Karpas-422 (cell line): ENCODE data around the gene UNC5B. TPM values are rescaled to one million over a fixed set of nuclear protein-coding genes. Genes with fewer than 3 reads are reported as not detected.

ENCODE experiments used
- DNase-seq: peaks from one replicate; pipeline ENCODE4 v3.0.0-alpha.2; 2015
- H2AFZ ChIP-seq: fragments of 200-600 bp; sonication (generic); 2 replicates; pipeline ENCODE4 v1.6.1; 2014; ENCODE audit warnings: antibody characterized with exemption, low read length, mixed read lengths
- H3K27ac ChIP-seq: fragments of 200-600 bp; sonication (generic); 2 replicates; pipeline ENCODE4 v1.5.1; 2014; ENCODE audit warnings: mild to moderate bottlenecking, low read length, moderate library complexity
- H3K27me3 ChIP-seq: fragments of 200-600 bp; sonication (generic); 2 replicates; pipeline ENCODE4 v1.6.1; 2014; ENCODE audit warnings: low read length, mixed read lengths
- H3K36me3 ChIP-seq: fragments of 200-600 bp; sonication (generic); 2 replicates; pipeline ENCODE4 v1.6.1; 2014; ENCODE audit warnings: low read length, mixed read lengths; ENCODE audit not compliant: insufficient read depth
- H3K4me1 ChIP-seq: fragments of 200-600 bp; sonication (generic); 2 replicates; pipeline ENCODE4 v1.6.1; 2014; ENCODE audit warnings: mild to moderate bottlenecking, low read length, mixed read lengths
- H3K4me2 ChIP-seq: fragments of 200-600 bp; sonication (generic); 2 replicates; pipeline ENCODE4 v1.6.1; 2014; ENCODE audit warnings: low read length, low read depth, mild to moderate bottlenecking; ENCODE audit not compliant: poor library complexity, severe bottlenecking
- H3K4me3 ChIP-seq: fragments of 200-600 bp; sonication (generic); 2 replicates; pipeline ENCODE4 v1.5.1; 2014; ENCODE audit warnings: mild to moderate bottlenecking, antibody characterized with exemption, low read length, mixed read lengths
- H3K79me2 ChIP-seq: fragments of 200-600 bp; sonication (generic); 2 replicates; pipeline ENCODE4 v1.6.1; 2014; ENCODE audit warnings: mild to moderate bottlenecking, low read length, mixed read lengths
- H3K9ac ChIP-seq: fragments of 200-600 bp; sonication (generic); 2 replicates; pipeline ENCODE4 v1.6.0; 2014; ENCODE audit warnings: low read length
- H3K9me2 ChIP-seq: fragments of 200-600 bp; sonication (generic), shearing (Covaris generic); replicated peaks from 2 replicates; pipeline ENCODE4 v1.6.0; 2014; ENCODE audit warnings: mild to moderate bottlenecking, low read length, moderate library complexity; ENCODE audit not compliant: insufficient read depth
- H3K9me3 ChIP-seq: fragments of 300-700, 200-600 bp; sonication (generic); 2 replicates; pipeline ENCODE4 v1.6.1; 2014; ENCODE audit warnings: low read length, mixed read lengths
- H4K20me1 ChIP-seq: fragments of 200-600 bp; sonication (generic); 2 replicates; pipeline ENCODE4 v1.6.1; 2014; ENCODE audit warnings: mild to moderate bottlenecking, antibody characterized with exemption, low read length, low read depth; ENCODE audit not compliant: insufficient read depth
- total RNA-seq: library from RNA; depleted of rRNA; stranded (reverse); fragments of >200 nt; shearing (Covaris generic); gene quantifications from 2 replicates; pipeline ENCODE4 v1.2.3, GENCODE V29; 2014; ENCODE audit warnings: low replicate concordance

The UNC5B gene
- total RNA-seq, 1 experiment from 2014 or later, result not detected

GRCh38 chr10:71339796-71340589 is 127.6 kb downstream of the UNC5B start:
- H3K9me2 ChIP-seq, result no peaks in the 10 kb centered on the region
- H3K36me3 ChIP-seq, result no peaks in the 10 kb centered on the region
- no peaks in the 10 kb centered on the region for H3K9me3 ChIP-seq
- H3K27me3 ChIP-seq, result no peaks in the 10 kb centered on the region
- DNase-seq, result no peak
- no peaks in the 10 kb centered on the region for H3K4me1 ChIP-seq
- no peak overlapping the region for H3K27ac ChIP-seq
- no peak overlapping the region for H2AFZ ChIP-seq
- no peak overlapping the region for H3K4me3 ChIP-seq
- no peak overlapping the region for H3K4me2 ChIP-seq
- H4K20me1 ChIP-seq, result peaks cover 12% of the 10 kb centered on the region; the same call in 1 of the 2 replicates
- H3K79me2 ChIP-seq, result no peaks in the 10 kb centered on the region
- H3K9ac ChIP-seq, result no peak overlapping the region

GRCh38 chr10:71342573-71343391 is 130.4 kb downstream of the UNC5B start:
- H4K20me1 ChIP-seq, result peaks cover 27% of the 10 kb centered on the region
- no peak overlapping the region for H3K9ac ChIP-seq
- no peak overlapping the region for H2AFZ ChIP-seq
- H3K27me3 ChIP-seq, result no peaks in the 10 kb centered on the region
- no peak overlapping the region for H3K27ac ChIP-seq
- H3K79me2 ChIP-seq, result no peaks in the 10 kb centered on the region
- DNase-seq, result no peak
- H3K9me3 ChIP-seq, result no peaks in the 10 kb centered on the region
- H3K4me1 ChIP-seq, result no peaks in the 10 kb centered on the region
- no peaks in the 10 kb centered on the region for H3K9me2 ChIP-seq
- H3K4me3 ChIP-seq, result no peak overlapping the region
- H3K4me2 ChIP-seq, result no peak overlapping the region
- H3K36me3 ChIP-seq, result no peaks in the 10 kb centered on the region

GRCh38 chr10:71343392-71343773 is 131.0 kb downstream of the UNC5B start:
- Histone ChIP-seq H3K4me1 (no peaks in the 10 kb centered on the region), H2AFZ (no peak overlapping the region), H3K4me3 (no peak overlapping the region), H3K27ac (no peak overlapping the region), H3K4me2 (no peak overlapping the region), H3K9me3 (no peaks in the 10 kb centered on the region), H3K9me2 (no peaks in the 10 kb centered on the region), H4K20me1 (peaks cover 27% of the 10 kb centered on the region), H3K27me3 (no peaks in the 10 kb centered on the region), H3K79me2 (no peaks in the 10 kb centered on the region), H3K9ac (no peak overlapping the region), H3K36me3 (no peaks in the 10 kb centered on the region)
- no peak for DNase-seq

- no peak overlapping the region for H3K9ac ChIP-seq
- H3K36me3 ChIP-seq, result no peaks in the 10 kb centered on the region
- H3K27ac ChIP-seq, result no peak overlapping the region
- no peaks in the 10 kb centered on the region for H3K9me2 ChIP-seq
- no peaks in the 10 kb centered on the region for H3K79me2 ChIP-seq
- no peak overlapping the region for H2AFZ ChIP-seq
- H3K9me3 ChIP-seq, result no peaks in the 10 kb centered on the region
- peaks cover 27% of the 10 kb centered on the region for H4K20me1 ChIP-seq
- H3K27me3 ChIP-seq, result no peaks in the 10 kb centered on the region
- H3K4me1 ChIP-seq, result no peaks in the 10 kb centered on the region
- no peak for DNase-seq
- no peak overlapping the region for H3K4me3 ChIP-seq
- no peak overlapping the region for H3K4me2 ChIP-seq
Measured at GRCh38 chr10:71344154-71344925, 132.0 kb downstream of the UNC5B start.

- no peak overlapping the region for H3K9ac ChIP-seq
- no peak overlapping the region for H3K27ac ChIP-seq
- H3K4me2 ChIP-seq, result no peak overlapping the region
- no peaks in the 10 kb centered on the region for H3K79me2 ChIP-seq
- H2AFZ ChIP-seq, result no peak overlapping the region
- H3K9me3 ChIP-seq, result no peaks in the 10 kb centered on the region
- H3K4me3 ChIP-seq, result no peak overlapping the region
- H3K27me3 ChIP-seq, result no peaks in the 10 kb centered on the region
- DNase-seq, result no peak
- peaks cover 27% of the 10 kb centered on the region for H4K20me1 ChIP-seq
- no peaks in the 10 kb centered on the region for H3K36me3 ChIP-seq
- no peaks in the 10 kb centered on the region for H3K4me1 ChIP-seq
- no peaks in the 10 kb centered on the region for H3K9me2 ChIP-seq
Measured at GRCh38 chr10:71344993-71345480, 132.7 kb downstream of the UNC5B start.

- Histone ChIP-seq H2AFZ (no peak overlapping the region), H3K4me2 (no peak overlapping the region), H3K27me3 (no peaks in the 10 kb centered on the region), H3K9me2 (no peaks in the 10 kb centered on the region), H4K20me1 (peaks cover 24% of the 10 kb centered on the region), H3K4me3 (no peak overlapping the region), H3K9me3 (no peaks in the 10 kb centered on the region), H3K27ac (no peak overlapping the region), H3K36me3 (no peaks in the 10 kb centered on the region), H3K4me1 (no peaks in the 10 kb centered on the region), H3K9ac (no peak overlapping the region), H3K79me2 (no peaks in the 10 kb centered on the region)
- no peak for DNase-seq
Measured at GRCh38 chr10:71345694-71346093, 133.3 kb downstream of the UNC5B start.

GRCh38 chr10:71346731-71347130 is 134.4 kb downstream of the UNC5B start:
- H3K9ac ChIP-seq, result no peak overlapping the region
- DNase-seq, result no peak
- H3K9me3 ChIP-seq, result no peaks in the 10 kb centered on the region
- H4K20me1 ChIP-seq, result peaks cover 22% of the 10 kb centered on the region
- H3K27ac ChIP-seq, result no peak overlapping the region
- H3K9me2 ChIP-seq, result no peaks in the 10 kb centered on the region
- no peaks in the 10 kb centered on the region for H3K4me1 ChIP-seq
- no peaks in the 10 kb centered on the region for H3K27me3 ChIP-seq
- H3K4me3 ChIP-seq, result no peak overlapping the region
- H3K79me2 ChIP-seq, result no peaks in the 10 kb centered on the region
- no peak overlapping the region for H2AFZ ChIP-seq
- H3K4me2 ChIP-seq, result no peak overlapping the region
- no peaks in the 10 kb centered on the region for H3K36me3 ChIP-seq
